PC-9 (cell line): ENCODE results near the gene EPSTI1.

Experiments
- CTCF ChIP-seq: fragments of 200-600 bp; sonication (generic); conservative IDR thresholded peaks from 2 replicates; pipeline ENCODE4 v1.6.1; 2017; ENCODE audit warnings: mixed run types, antibody characterized with exemption, mild to moderate bottlenecking, moderate library complexity
- EZH2 ChIP-seq: fragments of 200-600 bp; sonication (generic); IDR thresholded peaks from 2 replicates; pipeline ENCODE4 v1.8.0; 2017; ENCODE audit warnings: antibody characterized with exemption, low read depth

GRCh38 chr13:43002021-43002420 lies 10.0 kb upstream of the EPSTI1 start:
- TF ChIP-seq CTCF (no peak), EZH2 (no peak)
